ENCODE results near the gene MAGOH.
"Not testable (repeated sequence)": the region's sequence is repeated elsewhere in the genome, so short reads cannot be mapped to it uniquely, and the experiment has no call there.

The MAGOH gene

GRCh38 chr1:53190210-53190611, 48.1 kb downstream of the MAGOH start:
- in situ Hi-C loops (cut with MboI; ENCODE audit: low sequenced_read_pairs), result no loop called here

- in situ Hi-C loops (cut with MboI; ENCODE audit: low sequenced_read_pairs), result no loop called here
Observed at GRCh38 chr1:53189061-53189460, 49.3 kb downstream of the MAGOH start.

DNA sequence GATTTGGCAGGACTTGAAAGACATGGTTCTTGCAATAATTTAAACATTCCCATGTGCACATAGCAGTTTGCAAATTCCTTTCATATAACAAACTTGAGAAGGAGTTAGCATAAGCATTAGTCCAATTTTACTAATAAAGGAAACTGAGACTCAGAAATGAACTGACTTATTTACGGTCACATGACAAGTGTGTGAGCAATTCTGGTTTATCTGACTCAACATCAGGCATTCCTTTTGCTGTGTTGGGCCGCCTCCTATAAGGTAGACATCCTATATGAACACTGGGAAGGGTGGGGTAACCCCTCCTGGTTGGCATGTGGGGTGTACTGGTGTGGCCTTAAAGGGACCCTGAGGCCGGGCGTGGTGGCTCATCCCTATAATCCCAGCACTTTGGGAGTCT, 50.2 kb downstream of the MAGOH start:
- in situ Hi-C loops (cut with MboI; ENCODE audit: low sequenced_read_pairs), result no loop called here

- in situ Hi-C loops (cut with MboI; ENCODE audit: low sequenced_read_pairs), result no loop called here
Observed at GRCh38 chr1:53187401-53187800, 50.9 kb downstream of the MAGOH start.

DNA sequence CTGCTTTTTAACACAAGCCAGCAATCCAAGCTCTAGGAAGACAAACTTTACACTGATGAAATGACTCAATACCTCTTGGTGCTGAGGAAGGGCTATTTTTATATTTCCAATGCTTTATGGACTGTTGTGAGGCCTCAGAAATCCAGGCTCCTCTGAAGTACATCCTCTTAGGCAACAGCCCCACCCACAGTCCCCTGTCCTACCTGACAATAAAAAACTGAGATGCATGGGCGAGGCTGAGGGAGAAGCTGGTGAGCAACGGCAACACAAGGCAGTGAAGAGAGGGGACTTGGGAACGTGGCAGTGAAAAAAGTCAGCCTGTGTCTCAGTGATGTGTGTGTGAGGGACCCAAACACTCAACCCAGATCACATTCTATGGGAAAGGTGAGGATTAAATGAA, 51.8 kb downstream of the MAGOH start:
- in situ Hi-C loops (cut with MboI; ENCODE audit: low sequenced_read_pairs), result no loop called here

DNA sequence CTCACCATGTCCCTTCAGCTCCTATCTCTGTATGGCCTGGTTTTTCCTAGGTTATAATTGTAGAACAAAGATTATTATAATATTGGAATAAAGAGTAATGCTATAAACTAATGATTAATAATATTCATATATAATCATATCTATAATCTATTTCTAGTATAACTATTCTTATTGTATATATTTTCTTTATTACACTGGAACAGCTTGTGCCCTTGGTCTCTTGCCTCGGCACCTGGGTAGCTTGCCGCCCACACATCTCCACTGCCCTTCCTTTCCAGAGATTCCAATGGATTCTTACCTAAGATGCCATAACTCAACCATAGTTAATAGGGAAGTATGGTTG, 52.4 kb downstream of the MAGOH start:
- in situ Hi-C loops (cut with MboI; ENCODE audit: low sequenced_read_pairs), result not testable (repeated sequence)

- in situ Hi-C loops (cut with MboI; ENCODE audit: low sequenced_read_pairs), result no loop called here
Observed at GRCh38 chr1:53183095-53183990, 55.0 kb downstream of the MAGOH start.

- in situ Hi-C loops (cut with MboI; ENCODE audit: low sequenced_read_pairs), result no loop called here
Observed at GRCh38 chr1:53182716-53183094, 55.6 kb downstream of the MAGOH start.

- in situ Hi-C loops (cut with MboI; ENCODE audit: low sequenced_read_pairs), result no loop called here
Observed at GRCh38 chr1:53182111-53182593, 56.2 kb downstream of the MAGOH start.

DNA sequence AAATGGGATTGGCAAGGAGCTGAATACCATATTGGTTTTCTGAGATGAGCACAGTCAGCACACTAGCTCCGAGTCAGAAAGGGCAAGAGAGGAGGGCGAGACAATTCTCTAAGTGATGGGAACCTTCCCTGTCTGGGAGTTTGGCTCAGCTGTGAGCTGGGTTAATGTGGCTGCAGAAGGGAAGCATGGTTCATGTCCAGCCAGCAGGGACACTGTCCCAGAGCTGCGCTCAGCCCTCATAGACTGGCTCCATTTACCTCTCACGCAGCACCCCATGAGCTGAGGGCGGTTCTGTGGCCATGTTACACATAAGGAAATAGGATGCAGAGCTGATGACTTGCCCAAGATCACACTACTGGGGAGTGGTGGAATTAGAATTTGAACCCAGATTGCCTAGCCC, 57.4 kb downstream of the MAGOH start:
- in situ Hi-C loops (cut with MboI; ENCODE audit: low sequenced_read_pairs), result no loop called here

DNA sequence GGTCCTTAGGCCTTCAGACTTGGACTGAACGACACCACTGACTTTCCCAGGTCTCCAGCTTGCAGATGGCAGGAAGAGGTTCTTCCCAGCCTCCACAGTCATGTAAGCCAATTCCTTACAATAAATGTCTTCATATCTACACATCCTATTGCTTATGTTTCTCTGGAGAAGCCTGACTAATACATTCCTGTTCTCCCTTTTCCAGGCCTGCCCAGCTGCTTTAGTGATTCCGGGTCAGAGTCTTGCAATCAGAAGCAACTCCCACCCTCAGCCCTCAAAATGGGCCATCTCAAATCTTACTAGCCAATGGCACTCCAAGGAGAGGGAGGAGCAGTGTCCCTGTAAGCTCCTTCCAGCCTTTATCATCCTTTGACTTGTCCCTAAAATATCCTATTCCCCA, 58.1 kb downstream of the MAGOH start:
- in situ Hi-C loops (cut with MboI; ENCODE audit: low sequenced_read_pairs), result no loop called here
